ENCODE measurements around the gene NCKAP5. TPM values are rescaled to one million over a fixed set of nuclear protein-coding genes. Genes with fewer than 3 reads are reported as not detected.

The NCKAP5 gene
- total RNA-seq, 6 donors from 2014 or later, result 22.1 to 51.1 (median 41.4) TPM

- no peak for TF ChIP-seq CTCF (IDR thresholded peaks at IDR 0.05)
- no peak for TF ChIP-seq EP300 (IDR thresholded peaks at IDR 0.05)
- TF ChIP-seq POLR2A (IDR thresholded peaks at IDR 0.05), result no peak
- H3K27ac ChIP-seq, result no peak overlapping the region
- no peaks in the 10 kb centered on the region for H3K4me1 ChIP-seq
- no peaks in the 10 kb centered on the region for H3K36me3 ChIP-seq
- no peak for ATAC-seq (ENCODE audit: low FRiP score in 2 of 2)
- no peaks in the 10 kb centered on the region for H3K9me3 ChIP-seq
- no peak overlapping the region for H3K4me3 ChIP-seq
- no peak for DNase-seq
- WGBS, 2 donors, result 83 to 88% methylated on average over 1 of the region's 1 CpG
- no peaks in the 10 kb centered on the region for H3K27me3 ChIP-seq
These were observed 174.4 kb downstream of the NCKAP5 start for GRCh38 chr2:133393895-133394294.

GRCh38 chr2:133390156-133390555 lies 178.1 kb downstream of the NCKAP5 start:
- no peak overlapping the region for H3K4me3 ChIP-seq
- no peaks in the 10 kb centered on the region for H3K36me3 ChIP-seq
- no peaks in the 10 kb centered on the region for H3K27me3 ChIP-seq
- DNase-seq (no peak), ATAC-seq (ENCODE audit: low FRiP score in 2 of 2) (no peak)
- no peak for TF ChIP-seq POLR2AphosphoS5 (IDR thresholded peaks at IDR 0.05)
- TF ChIP-seq POLR2A (IDR thresholded peaks at IDR 0.05), result no peak
- TF ChIP-seq EP300 (IDR thresholded peaks at IDR 0.05), result no peak
- no peak for TF ChIP-seq CTCF (IDR thresholded peaks at IDR 0.05)
- 92 to 94% methylated on average over 4 of the region's 4 CpGs for WGBS, 2 donors
- H3K4me1 ChIP-seq, result no peaks in the 10 kb centered on the region
- no peak overlapping the region for H3K27ac ChIP-seq
- no peaks in the 10 kb centered on the region for H3K9me3 ChIP-seq

GRCh38 chr2:133389569-133389968 lies 178.7 kb downstream of the NCKAP5 start:
- TF ChIP-seq EP300 (IDR thresholded peaks at IDR 0.05) (no peak), POLR2A (IDR thresholded peaks at IDR 0.05) (no peak), CTCF (IDR thresholded peaks at IDR 0.05) (no peak), POLR2AphosphoS5 (IDR thresholded peaks at IDR 0.05) (no peak)

GRCh38 chr2:133382566-133382965 lies 185.7 kb downstream of the NCKAP5 start:
- Histone ChIP-seq H3K4me1 (no peaks in the 10 kb centered on the region), H3K9me3 (no peaks in the 10 kb centered on the region), H3K27ac (no peak overlapping the region), H3K36me3 (no peaks in the 10 kb centered on the region), H3K4me3 (no peak overlapping the region), H3K27me3 (no peaks in the 10 kb centered on the region)
- DNase-seq, result no peak
- TF ChIP-seq POLR2AphosphoS5 (IDR thresholded peaks at IDR 0.05), result no peak
- TF ChIP-seq POLR2A (IDR thresholded peaks at IDR 0.05), result no peak
- TF ChIP-seq EP300 (IDR thresholded peaks at IDR 0.05), result no peak
- no peak for TF ChIP-seq CTCF (IDR thresholded peaks at IDR 0.05)
- no peak for ATAC-seq (ENCODE audit: low FRiP score in 2 of 2)

More at GRCh38 chr2:133389569-133389968, 178.7 kb downstream of the NCKAP5 start:
- DNase-seq, result no peak
- H3K9me3 ChIP-seq, result no peaks in the 10 kb centered on the region
- no peak for ATAC-seq (ENCODE audit: low FRiP score in 2 of 2)
- H3K4me3 ChIP-seq, result no peak overlapping the region
- WGBS, 2 donors, result 86 to 92% methylated on average over 5 of the region's 5 CpGs
- H3K27ac ChIP-seq, result no peak overlapping the region
- H3K27me3 ChIP-seq, result no peaks in the 10 kb centered on the region
- no peaks in the 10 kb centered on the region for H3K4me1 ChIP-seq
- no peaks in the 10 kb centered on the region for H3K36me3 ChIP-seq

- H3K4me1 ChIP-seq, result no peaks in the 10 kb centered on the region
These were observed 187.3 kb downstream of the NCKAP5 start for GRCh38 chr2:133380991-133381390.

More at GRCh38 chr2:133380991-133381390, 187.3 kb downstream of the NCKAP5 start:
- no peak for ATAC-seq (ENCODE audit: low FRiP score in 2 of 2)
- WGBS, 2 donors, result 63 to 77% methylated on average over 3 of the region's 3 CpGs
- Histone ChIP-seq H3K27me3 (no peaks in the 10 kb centered on the region), H3K36me3 (no peaks in the 10 kb centered on the region), H3K9me3 (no peaks in the 10 kb centered on the region), H3K27ac (no peak overlapping the region), H3K4me3 (no peak overlapping the region)
- no peak for DNase-seq
- no peak for TF ChIP-seq CTCF (IDR thresholded peaks at IDR 0.05)
- no peak for TF ChIP-seq EP300 (IDR thresholded peaks at IDR 0.05)
- TF ChIP-seq POLR2AphosphoS5 (IDR thresholded peaks at IDR 0.05), result no peak
- TF ChIP-seq POLR2A (IDR thresholded peaks at IDR 0.05), result no peak

All from upper lobe of left lung (tissue), 6 donors.